G401.6 (cell line): ENCODE data around the gene KCNIP1.

Experiments
- FAIRE-seq: peaks from 2 replicates; lab custom pipeline; 2012; peaks lifted over from hg19 to GRCh38; lab: Jason Lieb, UNC

The KCNIP1 gene

DNA sequence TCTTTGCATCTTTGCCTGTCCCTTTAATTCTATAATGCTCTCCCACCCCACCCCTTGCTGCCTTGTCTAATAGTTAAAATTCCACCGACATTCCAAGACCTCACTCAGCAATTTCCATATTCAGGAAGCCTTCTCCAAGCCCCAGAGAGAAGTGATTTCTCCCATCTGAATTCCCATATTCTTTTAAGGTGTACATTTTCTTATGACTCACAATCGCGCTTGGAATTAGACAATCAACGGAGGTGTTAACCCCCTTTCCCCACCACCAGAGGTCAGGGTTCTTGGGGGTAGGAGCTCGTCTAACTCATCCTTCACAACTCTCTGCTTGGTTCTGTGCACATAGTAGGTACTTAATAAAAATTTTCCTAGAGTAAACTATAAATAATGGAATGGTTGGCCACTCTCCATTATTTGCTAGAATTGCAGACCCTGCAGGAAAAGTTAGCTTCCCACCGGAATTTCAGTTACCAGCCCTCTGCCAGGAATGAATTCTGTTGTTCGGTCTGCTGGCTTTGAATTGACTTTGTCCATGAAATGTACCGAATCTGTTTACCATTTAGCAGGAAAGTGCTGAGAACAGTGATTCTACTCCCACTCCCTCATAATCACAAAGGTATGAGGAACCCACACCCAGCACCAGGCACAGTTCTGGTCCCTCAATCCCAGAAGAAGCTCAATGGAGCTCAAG lies 5.0 kb downstream of the KCNIP1 start:
- no peak for FAIRE-seq

DNA sequence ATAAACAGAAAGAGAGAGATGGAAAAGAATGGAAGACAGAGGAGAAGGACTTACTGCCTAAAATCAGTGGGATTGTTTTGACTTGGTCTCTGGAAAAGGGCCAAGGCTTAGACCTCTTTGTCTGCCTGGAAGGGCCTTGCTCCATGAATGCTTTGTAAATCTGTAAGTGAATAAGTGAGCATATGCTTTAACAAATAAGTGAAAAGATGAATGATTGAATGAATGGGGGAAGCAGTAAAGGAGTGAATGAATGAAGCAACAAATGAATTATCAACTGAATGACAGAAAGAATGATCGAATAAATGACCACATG lies 5.5 kb downstream of the KCNIP1 start:
- no peak for FAIRE-seq

DNA sequence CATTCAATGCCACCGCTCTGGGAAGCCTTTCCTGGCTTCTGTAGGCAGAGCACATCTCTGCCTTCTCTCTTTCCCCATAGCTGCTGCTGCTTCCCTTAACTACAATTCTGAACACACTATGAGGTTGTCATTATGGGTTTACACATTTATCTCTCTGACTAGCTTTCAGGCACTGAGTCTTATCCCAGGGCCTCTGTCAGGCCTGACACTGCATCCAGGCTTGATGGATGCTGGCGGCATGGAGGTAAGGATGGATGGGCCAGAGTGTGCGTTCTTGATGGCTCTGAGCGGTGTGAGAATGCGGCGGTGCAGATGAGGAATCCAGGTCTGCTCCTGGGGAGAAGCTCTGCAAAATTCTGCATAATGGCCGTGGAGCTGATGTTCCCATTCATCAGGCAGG lies 6.3 kb downstream of the KCNIP1 start:
- FAIRE-seq: no peak

DNA sequence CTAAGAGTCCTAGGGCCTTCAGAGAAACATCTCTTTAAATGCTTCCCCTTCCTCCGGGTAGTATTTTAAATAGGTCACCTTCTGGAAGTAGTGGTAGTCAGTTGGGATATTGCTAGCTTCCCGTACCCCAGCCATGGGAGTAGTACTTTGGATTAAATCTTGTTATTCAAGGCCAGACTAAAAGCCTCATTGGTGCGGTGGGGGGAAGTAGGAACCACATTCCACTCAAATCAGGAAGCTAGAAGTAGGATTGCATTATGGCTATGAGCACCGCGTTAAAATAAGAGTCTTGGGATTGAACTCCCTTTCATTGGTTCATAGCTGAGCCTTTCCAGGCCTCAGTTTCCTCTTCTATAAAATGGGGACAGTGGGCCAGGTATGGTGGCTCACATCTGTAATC lies 6.7 kb downstream of the KCNIP1 start:
- no peak for FAIRE-seq

DNA sequence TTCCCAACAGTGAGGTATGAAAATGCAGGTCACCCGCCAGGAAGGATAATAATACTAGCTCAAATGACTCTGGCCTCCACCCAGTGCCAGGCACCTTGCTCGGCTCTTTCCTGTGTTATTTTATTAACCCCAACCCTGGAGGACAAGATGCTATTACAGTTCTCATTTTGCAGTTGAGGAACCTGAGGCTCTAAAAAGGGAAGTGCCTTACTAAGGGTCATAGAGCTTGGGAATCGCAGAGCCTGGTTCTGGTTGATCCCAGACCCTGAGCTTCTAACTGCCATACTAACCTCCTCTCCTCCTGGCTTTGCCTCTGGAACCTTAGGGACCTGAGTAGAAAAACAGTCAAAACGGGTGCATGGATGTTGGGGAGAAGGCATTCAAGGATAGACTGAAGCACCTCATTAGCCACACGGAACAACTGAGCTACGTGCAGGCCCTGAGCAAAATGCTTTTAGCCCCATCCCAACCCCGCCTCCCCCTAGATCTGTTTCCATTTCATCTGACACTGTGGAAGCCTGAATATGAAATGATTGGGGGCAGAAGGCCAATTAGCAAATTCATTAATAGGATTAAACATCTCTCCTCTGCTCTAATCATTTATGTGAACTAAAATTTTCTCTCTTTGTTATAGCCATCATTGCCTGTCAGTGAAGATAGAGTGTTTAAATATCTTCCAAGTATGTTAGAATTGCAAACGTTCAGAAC lies 7.9 kb downstream of the KCNIP1 start:
- FAIRE-seq: no peak

DNA sequence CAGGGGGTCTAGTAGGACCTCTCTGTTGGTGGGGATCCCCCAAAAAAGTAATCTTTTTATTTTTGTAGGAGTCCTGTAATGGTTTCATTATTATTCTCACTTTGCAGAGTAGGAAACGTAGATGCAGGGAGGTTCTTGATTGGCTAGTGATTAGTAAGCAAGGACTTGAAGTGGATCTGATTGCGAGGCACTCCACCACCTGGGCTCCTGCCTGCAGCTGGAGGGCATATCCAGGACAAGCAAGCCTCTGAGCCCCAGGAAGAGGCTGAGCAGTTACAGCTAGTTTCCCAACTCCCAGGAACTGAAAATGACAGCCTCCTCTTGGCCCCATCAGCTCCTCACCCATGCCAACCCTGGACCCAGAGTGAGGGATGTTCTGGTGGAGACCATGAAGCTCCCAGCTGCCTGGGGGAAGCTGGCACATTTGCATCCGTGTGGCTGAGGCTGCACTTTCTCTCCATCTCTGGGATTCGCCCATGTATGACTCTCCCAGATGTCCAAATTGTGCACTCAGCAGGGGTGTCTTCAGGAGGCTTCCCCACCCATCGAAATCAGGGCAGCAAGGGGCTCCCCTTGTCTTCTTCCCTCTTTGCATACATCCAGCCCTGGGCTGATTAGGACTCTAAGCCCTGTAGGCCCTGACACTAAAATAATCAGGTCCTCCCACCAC lies 10.2 kb downstream of the KCNIP1 start:
- no peak for FAIRE-seq

DNA sequence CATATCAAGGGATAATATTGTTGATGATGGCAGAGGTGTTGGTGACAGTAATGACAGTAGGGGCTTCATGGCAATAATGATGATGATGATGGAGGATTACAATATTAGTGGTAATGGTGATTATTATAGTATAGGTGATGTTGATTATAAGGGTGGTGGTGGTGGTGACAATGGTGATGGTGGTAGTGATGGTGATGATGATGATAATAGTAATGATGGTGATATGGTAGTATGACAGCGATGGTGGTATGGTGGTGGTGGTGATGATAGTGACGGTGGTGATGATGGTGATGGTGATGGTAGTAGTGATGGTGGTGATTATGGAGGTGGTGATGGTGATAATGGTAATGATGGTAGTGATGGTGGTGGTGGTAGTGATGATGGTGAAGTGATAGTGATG lies 13.6 kb downstream of the KCNIP1 start:
- FAIRE-seq: no peak

DNA sequence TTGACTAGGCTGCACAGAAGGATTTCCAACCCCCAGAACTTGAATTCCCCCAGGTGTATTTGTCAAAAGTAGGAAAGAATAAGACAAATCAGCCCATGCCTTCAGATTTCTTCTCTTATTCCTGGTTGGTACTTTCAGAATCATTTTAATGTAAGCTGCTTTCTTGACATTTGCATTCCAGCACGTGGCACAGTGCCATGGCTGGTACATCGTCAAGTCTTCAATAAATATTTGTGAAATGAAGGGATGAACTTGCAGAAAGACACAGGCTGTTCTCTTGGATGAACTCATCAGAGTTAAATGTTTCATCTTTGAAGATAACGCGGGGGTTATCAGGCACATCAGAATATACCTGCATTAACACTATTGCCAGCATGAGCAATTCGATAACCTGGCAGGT lies 14.5 kb downstream of the KCNIP1 start:
- FAIRE-seq: no peak

DNA sequence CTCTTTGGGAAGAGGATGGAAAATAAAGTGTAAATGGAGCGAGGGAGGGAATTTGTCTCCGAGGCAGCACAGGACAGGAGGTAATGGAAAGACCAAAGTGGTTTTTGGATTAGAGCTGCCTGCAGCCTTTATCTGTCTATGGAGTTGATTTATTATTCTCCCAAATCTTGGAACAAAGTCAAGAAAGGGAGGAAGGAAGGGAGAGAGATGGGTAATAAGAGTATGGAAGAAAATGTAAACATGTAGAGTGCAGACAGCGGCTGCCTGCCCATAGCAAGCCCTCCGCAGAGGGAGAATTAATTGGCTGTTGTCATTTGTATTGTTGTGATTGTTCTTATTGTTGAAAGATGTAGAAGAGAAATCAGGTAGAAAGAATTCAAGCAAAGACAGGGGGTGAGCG lies 15.7 kb downstream of the KCNIP1 start:
- FAIRE-seq: no peak

DNA sequence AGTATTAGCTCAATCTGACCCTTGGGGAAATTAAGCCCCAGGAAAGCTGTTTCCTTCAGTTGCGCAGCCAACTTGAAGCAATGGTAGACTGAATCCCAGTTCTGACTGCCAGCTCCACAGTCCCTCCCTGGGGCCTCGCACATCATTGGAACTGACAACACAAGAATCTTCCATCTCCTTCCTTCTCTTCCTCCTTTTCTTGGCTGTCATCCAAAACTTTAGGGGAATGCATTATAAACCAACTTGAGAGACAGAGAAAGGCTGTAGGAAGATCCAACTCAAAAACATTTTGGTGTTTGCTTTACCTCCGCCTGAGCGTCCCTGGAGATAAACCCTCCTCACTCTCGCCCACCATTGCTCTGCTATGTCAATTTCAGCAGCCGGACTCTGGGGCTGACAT lies 16.6 kb downstream of the KCNIP1 start:
- FAIRE-seq: no peak

DNA sequence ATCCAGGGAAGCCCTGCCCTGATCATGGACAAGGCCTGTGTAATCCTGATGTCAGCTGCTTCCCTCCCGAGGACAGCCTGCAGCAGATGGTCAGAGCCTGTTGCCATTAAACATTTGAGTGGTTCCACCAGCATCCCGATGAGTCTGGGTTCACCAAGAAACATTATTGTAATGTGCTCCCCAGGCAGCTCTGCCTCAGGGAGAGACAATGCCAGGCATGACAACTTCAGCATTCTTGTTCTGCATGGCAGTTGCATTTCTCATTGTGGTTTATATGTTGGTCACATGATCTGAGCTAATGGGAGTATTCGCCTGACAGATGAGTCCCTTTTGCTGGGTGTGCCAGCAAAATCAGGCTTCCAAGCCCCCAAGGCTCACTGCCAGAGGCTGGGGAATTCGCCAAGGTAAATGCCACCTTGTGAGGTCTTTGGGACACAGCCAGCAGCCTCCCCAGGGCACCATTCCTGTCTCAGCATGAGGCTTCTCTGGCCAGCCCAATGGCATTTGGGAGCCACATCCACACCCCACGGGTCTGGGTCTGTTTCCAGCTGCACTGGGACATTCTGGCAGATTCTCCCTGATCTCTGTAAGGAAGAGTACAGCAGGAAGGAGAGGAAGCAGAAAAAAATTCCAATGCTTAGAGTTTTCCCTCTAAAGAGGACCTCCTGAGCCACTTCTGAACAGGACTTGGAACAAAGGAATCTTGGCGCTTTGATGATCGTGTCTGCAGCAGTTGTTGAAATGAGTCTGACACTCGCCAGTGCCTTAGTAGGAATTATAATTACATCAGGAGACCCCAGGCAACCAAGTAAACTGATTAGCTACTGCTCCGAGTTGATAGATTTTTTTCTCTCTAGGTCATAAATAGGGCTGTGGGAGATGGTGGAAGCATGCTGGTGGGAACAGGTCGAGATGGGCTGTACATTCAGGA lies 18.7 kb downstream of the KCNIP1 start:
- no peak for FAIRE-seq

DNA sequence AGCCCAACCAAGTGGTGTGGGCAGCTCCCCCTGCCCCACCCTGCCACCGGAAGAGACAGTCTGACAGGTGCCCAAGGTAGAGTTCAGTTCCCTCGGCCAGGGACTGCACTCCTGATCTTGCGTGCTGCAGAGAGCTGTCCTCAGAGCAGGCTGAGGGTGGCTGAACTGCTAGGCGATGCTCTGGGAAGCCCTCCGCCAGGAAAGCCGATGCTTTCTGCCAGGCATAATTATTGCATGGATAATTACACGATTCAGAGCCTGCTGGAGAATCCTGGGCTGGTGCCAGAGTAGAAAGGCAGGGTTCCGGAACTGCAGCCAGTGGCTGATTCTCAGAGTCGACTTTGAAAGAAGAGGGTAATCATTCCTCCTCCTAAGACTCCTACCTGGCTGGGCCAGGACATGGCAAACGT lies 19.3 kb downstream of the KCNIP1 start:
- FAIRE-seq: no peak

DNA sequence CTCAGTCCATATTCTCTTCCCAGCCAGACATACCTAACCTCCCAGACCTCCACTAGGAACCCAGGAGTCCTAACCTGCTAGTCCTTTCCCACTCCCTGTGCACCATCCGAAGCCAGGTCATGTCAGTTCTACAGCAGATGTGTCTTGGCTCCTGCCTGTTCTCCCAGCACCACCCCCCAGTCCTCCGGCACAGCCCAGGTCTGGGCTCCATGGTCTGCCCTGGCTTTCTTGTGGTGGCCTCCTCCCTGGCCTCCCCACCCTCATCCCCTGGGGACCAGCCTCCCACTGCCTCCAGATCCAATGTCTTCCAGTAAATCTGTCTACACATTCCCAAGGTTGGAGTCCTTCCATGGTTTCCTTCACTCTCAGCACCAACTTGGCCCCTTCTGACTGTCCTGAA lies 20.0 kb downstream of the KCNIP1 start:
- FAIRE-seq: no peak

DNA sequence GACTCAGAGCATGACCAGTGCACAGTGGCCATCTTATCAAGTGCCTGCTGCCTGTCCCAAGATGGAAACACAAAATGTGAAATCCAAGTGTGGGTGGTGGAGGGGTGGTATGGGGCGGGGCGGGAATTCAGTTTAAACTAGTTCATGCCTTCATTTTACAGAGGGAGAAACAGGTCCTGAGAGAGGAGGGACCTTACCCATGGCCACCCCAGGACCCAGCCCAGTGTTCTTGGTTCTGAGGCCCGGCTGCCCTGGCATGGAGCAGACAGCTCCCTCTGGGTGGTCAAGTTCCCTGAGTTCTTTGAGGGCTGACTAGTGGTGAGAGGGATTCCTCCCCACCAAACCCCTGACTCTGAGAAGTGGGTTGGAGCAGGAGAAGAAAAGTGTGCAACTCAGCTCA lies 20.8 kb downstream of the KCNIP1 start:
- FAIRE-seq: no peak

DNA sequence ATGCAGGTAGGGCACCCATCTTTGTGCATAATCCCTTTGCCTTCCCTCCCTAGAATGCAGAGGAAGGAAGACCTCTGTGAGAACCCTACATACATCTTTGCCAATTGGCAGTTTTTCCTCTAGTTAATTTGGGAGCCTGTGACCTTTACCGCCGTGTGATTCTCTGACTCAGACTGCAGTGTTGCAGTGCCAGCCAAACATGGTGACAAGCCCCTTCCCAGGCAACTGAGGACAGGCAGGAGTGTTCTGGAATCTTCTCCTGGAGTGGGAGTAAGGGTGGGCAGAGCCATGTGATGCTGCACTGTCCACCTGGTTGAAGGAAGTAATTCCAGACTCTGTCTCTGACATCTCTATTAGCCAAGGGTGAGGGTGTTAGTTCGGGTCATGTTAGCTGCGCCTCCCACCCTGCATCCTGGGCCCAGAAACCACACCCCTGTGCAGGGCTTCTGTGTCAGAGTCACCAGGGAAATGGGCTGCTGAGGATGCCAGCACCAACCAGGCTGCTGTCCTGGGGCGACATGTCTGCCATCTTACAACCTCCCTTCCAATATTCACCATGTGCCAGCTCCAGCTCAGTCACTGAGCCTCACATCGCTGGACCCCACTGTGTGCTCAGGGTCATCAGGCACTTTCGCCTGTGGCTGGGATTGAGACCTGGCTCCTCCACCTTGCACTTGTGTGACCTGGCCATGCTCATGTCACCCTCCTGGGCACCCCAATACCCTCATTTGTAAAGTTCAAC lies 21.8 kb downstream of the KCNIP1 start:
- no peak for FAIRE-seq

DNA sequence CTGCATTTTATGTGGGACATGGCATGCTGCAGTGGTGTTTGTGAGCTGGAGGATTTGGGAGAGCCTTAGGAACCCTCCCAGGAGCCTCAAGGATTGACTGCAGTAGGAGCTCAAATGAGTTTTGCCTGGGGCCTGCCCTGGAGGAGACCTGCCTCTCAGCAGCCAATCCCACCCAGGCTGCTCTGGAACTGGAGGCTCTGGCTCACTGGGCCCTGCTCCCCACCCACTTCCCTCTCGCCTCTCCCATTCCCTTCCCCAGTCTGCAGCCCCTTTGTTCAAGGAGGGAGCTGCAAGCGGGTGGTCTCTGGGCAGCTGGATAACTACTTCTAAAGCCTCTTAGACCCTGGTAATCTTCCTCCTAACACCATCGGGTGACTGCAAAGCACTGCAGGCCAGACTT lies 24.2 kb downstream of the KCNIP1 start:
- FAIRE-seq: no peak

DNA sequence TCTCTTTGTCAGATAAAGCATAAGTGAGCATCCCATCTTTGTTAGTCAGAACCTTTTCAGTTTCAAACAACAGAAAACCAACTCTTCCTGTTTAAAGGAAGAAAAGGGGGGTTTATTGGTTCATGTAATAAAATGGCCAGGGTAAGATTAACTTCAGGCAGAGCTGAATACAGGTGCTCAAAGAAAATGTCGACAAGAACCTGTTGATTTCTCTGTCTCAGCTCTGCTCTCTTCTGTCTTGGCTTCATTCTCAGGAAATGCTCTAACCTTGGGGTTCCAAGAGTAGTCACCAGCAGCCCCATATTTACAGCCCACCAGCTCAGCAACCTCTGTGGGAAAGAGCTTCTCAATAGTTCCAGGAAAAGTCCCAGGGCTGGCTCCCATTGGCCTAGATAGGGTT lies 25.2 kb downstream of the KCNIP1 start:
- no peak for FAIRE-seq

DNA sequence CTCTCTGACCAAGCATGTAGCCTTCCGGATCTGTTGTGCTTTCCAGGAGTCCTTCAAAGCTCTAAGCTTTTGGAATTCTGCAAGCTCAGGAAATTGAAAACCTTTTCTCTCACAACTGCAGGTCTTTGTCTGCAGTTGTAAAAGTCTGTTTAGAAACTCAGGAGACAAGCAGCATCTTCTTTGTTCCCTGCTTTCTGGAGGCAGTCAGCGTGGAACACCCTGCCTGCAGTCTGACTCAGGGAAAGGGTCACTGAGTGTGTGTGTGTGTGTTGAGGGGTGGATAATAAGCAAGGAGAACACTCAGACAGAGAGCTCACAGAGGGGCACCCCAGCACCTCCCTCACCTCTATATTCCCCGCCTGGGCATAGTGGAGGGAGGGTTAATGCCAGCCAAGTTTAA lies 29.1 kb downstream of the KCNIP1 start:
- no peak for FAIRE-seq

DNA sequence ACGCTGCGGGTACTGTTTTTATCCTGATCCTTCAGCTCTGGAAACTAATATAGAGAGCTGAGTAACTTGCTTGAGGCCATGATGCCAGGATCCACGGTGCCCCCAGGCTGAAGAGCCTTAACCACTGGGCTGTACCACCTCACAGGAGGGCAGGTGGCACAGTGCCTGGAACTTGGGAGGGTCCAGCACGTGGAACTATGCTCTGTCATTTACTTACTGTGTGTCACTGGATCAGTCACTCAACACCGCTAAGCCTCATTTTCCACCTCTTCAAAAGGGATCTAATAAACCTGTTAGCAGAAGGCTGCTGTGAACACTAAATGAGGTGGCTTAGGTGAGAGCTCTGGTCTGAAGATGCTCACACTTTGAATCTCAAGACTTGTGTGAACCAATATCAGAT lies 29.6 kb downstream of the KCNIP1 start:
- no peak for FAIRE-seq

DNA sequence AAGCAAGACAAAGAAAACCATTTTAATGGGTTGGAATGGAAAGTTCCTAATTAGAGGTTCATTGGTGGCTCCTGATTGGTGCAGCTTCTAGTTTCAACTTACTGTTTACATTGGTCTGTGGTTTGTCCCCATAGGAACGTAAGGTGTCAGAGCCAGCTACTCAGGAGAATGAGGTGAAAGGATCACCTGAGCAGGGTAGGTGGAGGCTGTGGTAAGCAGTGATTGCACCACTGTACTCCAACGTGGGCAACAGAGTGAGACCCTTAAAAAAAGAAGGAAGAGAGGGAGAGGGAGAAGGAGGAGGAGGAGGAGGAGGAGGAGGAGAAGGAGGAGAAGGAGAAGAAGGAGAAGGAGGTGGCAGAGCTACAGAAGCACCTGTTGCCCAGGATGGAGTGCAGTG lies 30.4 kb downstream of the KCNIP1 start:
- no peak for FAIRE-seq

DNA sequence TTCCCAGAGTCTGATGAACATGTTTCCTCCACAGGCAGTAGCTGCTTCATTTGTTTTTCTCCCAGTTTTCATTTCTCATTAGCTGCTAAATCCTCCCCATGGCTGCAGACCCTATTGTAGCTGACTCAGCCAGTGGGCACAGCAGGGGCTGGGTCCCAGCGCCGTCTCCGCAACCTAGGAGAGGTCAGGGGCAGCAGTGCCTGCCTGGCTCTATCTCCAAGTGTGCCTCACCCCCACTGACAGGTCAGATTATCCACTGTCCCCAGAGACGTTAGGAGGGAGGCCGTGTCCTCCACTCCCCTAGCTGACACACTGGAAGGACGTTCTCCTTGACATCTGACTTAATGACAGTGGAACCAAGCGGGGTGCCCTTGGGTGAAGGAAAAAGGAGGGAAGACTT lies 31.1 kb downstream of the KCNIP1 start:
- FAIRE-seq: no peak

DNA sequence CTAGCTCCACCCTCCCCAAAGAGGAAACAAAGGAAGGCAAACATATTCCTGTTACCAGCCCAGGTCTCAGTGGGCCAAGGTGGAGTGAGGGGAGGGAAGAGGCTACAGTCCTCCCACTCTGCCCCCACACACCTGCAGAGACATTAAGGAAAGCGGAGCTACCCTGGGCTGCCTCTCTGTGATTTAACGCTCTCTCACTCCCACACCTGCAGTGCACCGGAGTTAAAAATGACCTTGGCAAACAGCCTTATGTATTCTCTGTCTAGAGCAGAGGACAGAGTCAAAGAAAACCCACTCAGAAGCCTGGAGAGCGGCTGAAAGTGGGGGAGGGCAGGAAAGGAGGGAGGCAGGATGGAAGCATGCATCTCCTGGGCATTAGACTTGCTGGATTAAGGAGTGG lies 32.7 kb downstream of the KCNIP1 start:
- FAIRE-seq: no peak
